GM21786 (cell line): ENCODE data around the gene GXYLT2.
"Not testable (repeated sequence)": the region's sequence is repeated elsewhere in the genome, so short reads cannot be mapped to it uniquely, and the experiment has no call there.

ENCODE experiments used
- ATAC-seq: cut with Tn5 transposase; IDR thresholded peaks from one replicate; pipeline ENCODE4 v1.9.1; 2021; ENCODE audit not compliant: unreplicated experiment

Gene GXYLT2

GRCh38 chr3:72892081-72892775 lies 4.4 kb downstream of the GXYLT2 start:
- ATAC-seq = no peak

DNA sequence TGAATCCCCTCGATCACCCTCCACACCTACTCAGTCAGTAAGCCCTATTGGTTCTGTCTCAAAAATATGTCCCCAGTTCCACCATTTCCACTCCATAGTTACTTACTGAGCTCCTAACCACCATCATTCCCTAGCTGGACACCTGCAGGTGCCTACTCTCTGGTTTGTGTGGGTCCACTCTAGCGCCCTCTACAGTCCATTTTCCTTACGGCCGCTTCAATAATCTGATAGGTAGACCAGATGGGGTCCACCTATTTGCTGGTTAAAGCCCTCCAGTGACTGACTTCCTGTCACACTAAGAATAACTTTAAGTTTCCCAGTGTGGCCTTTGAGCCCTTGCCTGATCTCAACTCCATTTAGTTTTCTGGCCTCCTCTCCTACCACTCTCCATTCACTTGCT lies 5.0 kb downstream of the GXYLT2 start:
- no peak for ATAC-seq

- ATAC-seq = no peak
These were observed 7.2 kb downstream of the GXYLT2 start for GRCh38 chr3:72894976-72895552.

DNA sequence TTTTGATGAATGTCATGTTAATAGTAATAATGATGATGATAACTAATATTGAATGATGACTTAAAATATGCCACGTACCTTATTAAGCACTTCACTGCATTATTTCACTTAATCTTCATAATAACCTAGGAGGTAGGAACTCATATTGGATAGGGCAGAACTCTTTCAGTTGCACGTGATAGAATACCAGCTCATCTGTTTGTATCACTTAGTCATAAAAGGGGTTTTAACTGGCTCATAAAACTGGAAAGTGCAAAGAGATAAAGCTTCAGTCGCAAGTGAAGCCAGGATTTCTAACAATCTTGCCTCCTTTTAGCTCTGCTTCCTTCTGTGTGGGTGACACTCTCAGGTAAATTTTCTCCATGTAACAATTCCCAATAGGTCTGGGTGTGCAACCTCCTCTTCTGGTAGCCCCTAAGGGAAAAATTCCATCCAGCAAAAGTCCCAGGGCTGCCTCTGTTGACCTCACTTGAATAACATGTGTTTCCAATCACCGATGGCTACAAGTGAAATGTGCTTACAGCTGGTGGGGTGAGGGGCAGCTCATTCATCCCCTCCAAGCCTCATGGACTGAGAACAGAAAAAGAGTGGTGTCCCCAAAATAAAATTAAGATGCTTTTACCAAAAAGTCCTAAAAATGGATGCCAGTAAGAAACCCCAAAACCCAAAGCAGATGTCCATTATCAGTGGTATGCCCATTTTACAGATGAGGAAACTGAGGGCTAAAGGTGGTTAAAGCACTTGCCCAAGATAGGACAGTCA lies 9.3 kb downstream of the GXYLT2 start:
- ATAC-seq = no peak

DNA sequence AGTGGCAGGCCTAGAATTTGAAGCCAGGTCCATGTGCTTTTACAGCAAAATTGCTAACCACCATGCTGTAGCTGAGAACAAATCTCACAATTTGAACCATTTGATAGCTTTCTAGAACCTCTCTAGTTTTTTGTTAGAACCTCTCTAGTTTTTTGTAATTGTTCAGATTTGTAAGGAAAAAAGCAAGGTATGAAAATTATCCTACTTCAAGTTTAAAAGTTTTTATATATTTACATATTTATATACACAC lies 9.8 kb downstream of the GXYLT2 start:
- ATAC-seq = no peak

DNA sequence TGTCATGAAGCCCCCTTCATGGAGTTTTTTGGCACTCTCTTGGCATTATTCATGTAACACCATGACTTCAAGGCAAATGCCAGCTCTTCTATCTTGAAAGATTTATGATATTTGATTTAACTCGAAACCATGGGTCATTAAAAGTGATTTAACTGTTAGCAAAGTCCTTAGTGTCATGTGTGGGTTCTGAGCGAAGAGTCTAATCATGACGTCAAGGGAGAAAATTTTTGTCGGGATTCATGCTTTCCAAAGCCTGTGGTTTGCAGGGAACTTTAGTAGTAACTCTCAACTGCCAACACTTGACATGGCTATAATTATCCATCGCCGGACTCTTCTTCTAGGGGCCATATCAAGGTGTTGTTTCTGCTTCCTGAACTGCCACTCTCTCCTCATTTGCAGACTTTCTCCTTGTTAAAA lies 11.5 kb downstream of the GXYLT2 start:
- no peak for ATAC-seq

DNA sequence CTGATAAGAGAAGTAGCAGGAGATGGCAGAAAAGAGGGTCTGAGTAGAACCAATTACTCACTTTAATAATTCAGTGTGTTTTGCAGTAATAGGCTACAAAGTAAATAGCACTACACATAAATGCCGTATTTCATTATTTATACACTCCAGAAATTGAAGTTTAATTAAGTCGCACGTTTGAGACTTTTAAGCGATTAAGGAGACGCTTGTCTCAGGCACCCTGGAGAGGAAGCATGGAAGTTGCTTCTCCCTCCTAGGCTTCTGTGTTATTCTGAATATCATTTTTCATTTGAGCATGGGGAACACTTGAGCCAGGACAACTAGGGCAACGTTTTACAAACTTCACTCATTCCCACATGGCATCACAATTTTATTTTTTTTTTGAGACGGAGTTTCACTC lies 12.2 kb downstream of the GXYLT2 start:
- ATAC-seq = no peak

- no peak for ATAC-seq
These were observed 14.0 kb downstream of the GXYLT2 start for GRCh38 chr3:72901840-72902239.

DNA sequence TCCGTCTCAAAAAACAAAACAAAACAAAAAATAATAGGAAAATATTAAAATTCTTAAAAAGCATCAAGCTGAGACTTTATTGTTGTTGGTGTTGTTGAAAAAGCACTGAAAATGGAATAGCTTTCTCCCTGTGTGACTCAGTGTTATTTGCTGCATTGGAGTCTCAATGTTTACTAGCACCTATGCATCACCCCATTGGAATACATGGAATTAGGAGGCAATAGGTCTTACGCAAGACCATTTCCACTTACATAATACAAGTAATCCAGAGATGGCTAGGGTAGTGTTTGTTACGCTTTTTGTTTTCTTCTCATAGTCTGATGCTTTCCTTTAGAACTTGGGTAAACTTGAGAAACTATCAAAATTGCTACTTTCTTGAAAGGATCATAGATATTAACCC lies 15.2 kb downstream of the GXYLT2 start:
- ATAC-seq = no peak

GRCh38 chr3:72904163-72904562 lies 16.3 kb downstream of the GXYLT2 start:
- no peak for ATAC-seq

DNA sequence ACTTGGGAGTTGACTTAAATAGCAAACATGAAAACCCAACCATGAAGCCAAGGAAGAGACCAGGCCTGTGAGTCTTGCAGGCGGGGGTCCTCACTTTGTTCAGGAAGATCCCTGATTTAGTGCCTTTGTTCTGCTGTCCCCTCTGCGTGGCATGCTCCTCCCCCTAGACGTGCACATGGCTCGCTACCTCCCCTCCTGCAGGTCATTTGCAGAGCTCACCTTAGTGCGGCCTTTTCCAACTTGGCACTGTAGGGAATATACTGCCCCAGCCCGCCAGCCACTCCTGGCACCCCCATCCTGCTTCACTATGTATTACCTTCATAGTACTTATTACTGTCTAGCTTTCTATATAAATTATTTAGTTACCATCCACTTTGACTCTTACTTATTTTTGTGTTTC lies 18.3 kb downstream of the GXYLT2 start:
- ATAC-seq = no peak

- ATAC-seq = no peak
These were observed 19.4 kb downstream of the GXYLT2 start for GRCh38 chr3:72907131-72907711.

GRCh38 chr3:72907731-72908620 lies 20.1 kb downstream of the GXYLT2 start:
- no peak for ATAC-seq

- ATAC-seq = no peak
These were observed 21.7 kb downstream of the GXYLT2 start for GRCh38 chr3:72909591-72909990.

GRCh38 chr3:72912532-72912931 lies 24.7 kb downstream of the GXYLT2 start:
- ATAC-seq = no peak

DNA sequence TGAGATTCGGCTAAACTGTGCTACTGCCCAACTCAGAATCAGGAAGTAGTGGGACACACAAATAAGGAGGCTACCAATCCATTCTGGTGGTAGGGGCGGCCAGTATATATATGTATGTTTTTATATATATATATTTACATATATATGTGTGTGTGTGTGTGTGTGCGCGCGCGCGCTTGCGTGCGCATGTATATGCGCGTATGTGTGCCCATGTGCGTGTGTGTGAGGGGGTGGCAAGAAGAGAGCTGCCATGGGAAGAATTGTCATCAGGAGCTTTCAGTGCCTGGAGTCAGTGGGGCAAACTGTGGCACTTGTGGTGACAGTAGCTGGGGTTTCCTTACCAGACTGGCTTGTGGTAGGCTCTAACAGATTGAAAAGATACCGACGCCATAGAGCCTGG lies 26.5 kb downstream of the GXYLT2 start:
- no peak for ATAC-seq

DNA sequence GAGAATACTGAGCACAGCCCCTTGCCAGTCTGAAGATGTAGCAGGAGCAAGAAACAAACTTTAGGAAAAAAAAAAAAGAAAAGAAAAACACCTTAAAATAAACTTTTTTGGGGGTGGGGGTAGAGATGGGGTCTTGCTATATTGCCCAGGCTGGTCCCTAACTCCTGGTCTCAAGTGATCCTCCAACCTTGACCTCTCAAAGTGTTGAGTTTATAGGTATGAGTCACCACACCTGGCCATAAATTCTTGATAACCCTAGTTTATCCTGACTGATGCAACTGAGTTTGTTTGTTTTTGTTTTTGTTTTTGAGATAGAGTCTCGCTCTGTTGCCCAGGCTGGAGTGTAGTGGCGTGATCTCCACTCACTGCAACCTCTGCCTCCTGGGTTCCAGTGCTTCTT lies 28.4 kb downstream of the GXYLT2 start:
- no peak for ATAC-seq

- ATAC-seq = no peak
These were observed 31.7 kb downstream of the GXYLT2 start for GRCh38 chr3:72919520-72919919.

GRCh38 chr3:72924055-72924454 lies 36.2 kb downstream of the GXYLT2 start:
- no peak for ATAC-seq

DNA sequence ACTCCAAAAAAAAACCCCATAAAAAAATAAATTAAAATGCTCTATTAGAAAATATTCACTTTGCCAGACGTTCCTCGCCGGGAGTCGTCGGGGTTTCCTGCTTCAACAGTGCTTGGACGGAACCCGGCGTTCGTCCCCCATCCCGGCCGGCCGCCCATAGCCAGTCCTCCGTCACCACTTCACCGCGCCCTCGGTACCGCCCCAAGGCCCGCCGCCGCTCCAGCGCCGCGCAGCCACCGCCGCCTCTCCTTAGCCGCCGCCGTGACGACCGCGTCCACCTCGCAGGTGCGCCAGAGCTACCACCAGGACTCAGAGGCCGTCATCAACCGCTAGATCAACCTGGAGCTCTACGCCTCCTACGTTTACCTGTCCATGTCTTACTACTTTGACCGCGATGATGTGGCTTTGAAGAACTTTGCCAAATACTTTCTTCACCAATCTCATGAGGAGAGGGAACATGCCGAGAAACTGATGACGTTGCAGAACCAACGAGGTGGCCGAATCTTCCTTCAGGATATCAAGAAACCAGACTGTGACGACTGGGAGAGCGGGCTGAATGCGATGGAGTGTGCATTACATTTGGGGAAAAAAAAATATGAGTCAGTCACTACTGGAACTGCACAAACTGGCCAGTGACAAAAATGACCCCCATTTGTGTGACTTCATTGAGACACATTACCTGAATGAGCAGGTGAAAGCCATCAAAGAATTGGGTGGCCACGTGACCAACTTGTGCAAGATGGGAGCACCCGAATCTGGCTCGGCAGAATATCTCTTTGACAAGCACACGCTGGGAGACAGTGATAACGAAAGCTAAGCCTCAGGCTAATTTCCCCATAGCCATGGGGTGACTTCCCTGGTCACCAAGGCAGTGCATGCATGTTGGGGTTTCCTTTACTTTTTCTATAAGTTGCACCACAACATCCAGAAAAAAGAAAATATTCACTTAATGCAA lies 41.2 kb downstream of the GXYLT2 start:
- not testable (repeated sequence) for ATAC-seq
